H1 (cell line): ENCODE measurements around the gene SOCS7.

Experiments
- CBX5 ChIP-seq: fragments of 300-800, 300-1000 bp; sonication (generic); IDR thresholded peaks from 2 replicates; pipeline ENCODE4 v1.7.1; 2016; ENCODE audit warnings: antibody characterized with exemption, low read length, low read depth
- CEBPB ChIP-seq: IDR thresholded peaks from 2 replicates; pipeline ENCODE4 v1.6.1; 2012; ENCODE audit warnings: low read depth, low read length
- CTCF ChIP-seq, 3 experiments: IDR thresholded peaks; 1 replicate in 2 of 3; 2 replicates in 1 of 3; pipeline versions ENCODE4 v1.5.1 to v1.6.1; 2011; ENCODE audit warnings: low read length in 3 of 3, mild to moderate bottlenecking in 3 of 3, inconsistent platforms in 2 of 3, low read depth in 1 of 3, moderate library complexity in 1 of 3; ENCODE audit not compliant: insufficient read depth in 1 of 3; ENCODE audit errors: control extremely low read depth in 1 of 3
- EP300 ChIP-seq, 2 experiments: IDR thresholded peaks; 1 replicate in 1 of 2; 2 replicates in 1 of 2; pipeline ENCODE4 v1.6.1; 2011 to 2012; ENCODE audit warnings: low read depth in 2 of 2, low read length in 2 of 2, mild to moderate bottlenecking in 2 of 2, borderline replicate concordance in 1 of 2, inconsistent platforms in 1 of 2, moderate library complexity in 1 of 2
- HDAC6 ChIP-seq: IDR thresholded peaks from one replicate; pipeline ENCODE4 v1.7.1; 2012; ENCODE audit warnings: low read depth, mild to moderate bottlenecking, inconsistent platforms, low read length, moderate library complexity
- KDM1A ChIP-seq: fragments of 200-600, 300-600 bp; sonication (generic); IDR thresholded peaks from 2 replicates; pipeline ENCODE4 v1.7.1; 2016; ENCODE audit warnings: mild to moderate bottlenecking, low read length, borderline replicate concordance
- MAFK ChIP-seq: IDR thresholded peaks from 2 replicates; pipeline ENCODE4 v1.6.1; 2012; ENCODE audit warnings: low read depth, mild to moderate bottlenecking, improper control_type of control experiment, low read length
- NRF1 ChIP-seq: IDR thresholded peaks from 2 replicates; pipeline ENCODE4 v1.6.1; 2011; ENCODE audit warnings: mild to moderate bottlenecking, low read depth, low read length, improper control_type of control experiment
- POLR2A ChIP-seq, 2 experiments: IDR thresholded peaks; 1 replicate in 1 of 2; 2 replicates in 1 of 2; pipeline ENCODE4 v1.6.1; 2011; ENCODE audit warnings: low read depth in 2 of 2, low read length in 2 of 2, mild to moderate bottlenecking in 2 of 2; ENCODE audit errors: control extremely low read depth in 1 of 2
- RFX5 ChIP-seq: IDR thresholded peaks from 2 replicates; pipeline ENCODE4 v1.6.1; 2011; ENCODE audit warnings: low read depth, low read length, improper control_type of control experiment, borderline replicate concordance
- YY1 ChIP-seq: IDR thresholded peaks from 2 replicates; pipeline ENCODE4 v1.6.1; 2011; ENCODE audit warnings: low read depth, mild to moderate bottlenecking, low read length

GRCh38 chr17:38415250-38416194 is 63.9 kb downstream of the SOCS7 start:
- TF ChIP-seq POLR2A (IDR thresholded peaks at IDR 0.05; ENCODE audit: control extremely low read depth in 1 of 2, low read depth in 2 of 2, low read length in 2 of 2) = peak in 1 of 2 experiments; percentile 74; a peak in 2 of 3 replicates
- no peak; a peak in 1 of 4 replicates for TF ChIP-seq CTCF (IDR thresholded peaks at IDR 0.05; ENCODE audit: control extremely low read depth in 1 of 3, insufficient read depth in 1 of 3, low read depth in 1 of 3, low read length in 3 of 3)
- peak in 1 of 2 experiments; percentile 57; a peak in 1 of 3 replicates for TF ChIP-seq EP300 (IDR thresholded peaks at IDR 0.05; ENCODE audit: borderline replicate concordance in 1 of 2, low read depth in 2 of 2, low read length in 2 of 2)
- no peak for TF ChIP-seq CBX5
- TF ChIP-seq CEBPB = peak; percentile 97
- TF ChIP-seq MAFK = no peak
- no peak for TF ChIP-seq RFX5
- no peak for TF ChIP-seq NRF1
- TF ChIP-seq KDM1A = no peak
- no peak; the same call in 1 of the 2 replicates for TF ChIP-seq YY1
- TF ChIP-seq HDAC6 = no peak
